Neuron (in vitro differentiated cells): ENCODE results near the gene LINC00237.

Source experiments
- H2AFZ ChIP-seq: one replicate; pipeline ENCODE4 v1.6.1; 2013; ENCODE audit warnings: low read depth, mild to moderate bottlenecking, inconsistent platforms, low read length, moderate library complexity
- H3K27me3 ChIP-seq: one replicate; pipeline ENCODE4 v1.6.1; 2013; ENCODE audit warnings: low read length; ENCODE audit not compliant: insufficient read depth
- H3K36me3 ChIP-seq: one replicate; pipeline ENCODE4 v1.6.1; 2013; ENCODE audit warnings: low read length; ENCODE audit not compliant: insufficient read depth
- H3K4me1 ChIP-seq: one replicate; pipeline ENCODE4 v1.6.1; 2013; ENCODE audit warnings: low read length; ENCODE audit not compliant: insufficient read depth
- H3K4me3 ChIP-seq: 2 replicates; pipeline ENCODE4 v1.5.1; 2013; ENCODE audit warnings: mild to moderate bottlenecking, low read length, moderate library complexity
- H3K9me3 ChIP-seq: one replicate; pipeline ENCODE4 v1.6.1; 2013; ENCODE audit warnings: low read length

Gene LINC00237

DNA sequence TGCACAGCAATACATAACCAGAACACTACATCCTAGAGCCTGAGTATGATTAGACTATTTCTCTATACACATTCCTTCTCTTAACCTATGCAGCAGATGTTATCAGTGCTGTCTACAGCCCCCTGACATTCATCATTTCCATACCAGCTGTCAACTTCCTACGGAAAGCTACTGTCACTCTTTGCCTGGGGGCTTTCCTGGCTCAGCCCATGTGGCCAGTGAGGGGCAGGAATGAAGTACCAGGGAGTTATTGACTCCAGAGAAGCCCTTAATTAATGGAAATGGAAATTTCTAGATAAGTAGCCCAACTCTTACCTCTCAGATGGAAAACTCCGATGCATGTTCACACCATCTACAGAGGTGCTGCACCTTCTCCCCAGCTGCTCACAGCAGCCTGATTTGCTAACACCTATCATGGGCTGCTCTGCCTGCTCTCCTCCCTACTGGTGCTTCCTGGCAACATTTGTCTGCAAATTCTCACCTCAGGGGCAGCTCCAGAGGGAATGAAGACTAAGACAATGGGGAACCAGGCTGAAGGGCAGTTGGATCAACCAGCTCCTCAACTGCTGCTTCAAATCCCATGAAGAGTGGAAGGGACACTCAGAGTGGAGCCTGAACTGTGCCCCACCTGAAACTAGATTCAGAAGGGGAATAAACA is 59.6 kb downstream of the LINC00237 start:
- no peaks in the 10 kb centered on the region for H3K4me1 ChIP-seq
- no peaks in the 10 kb centered on the region for H3K9me3 ChIP-seq
- H3K36me3 ChIP-seq, result no peaks in the 10 kb centered on the region
- no peak overlapping the region for H2AFZ ChIP-seq
- H3K27me3 ChIP-seq, result peaks cover 4% of the 10 kb centered on the region
- H3K4me3 ChIP-seq, result no peak overlapping the region
